GM12872 (cell line): ENCODE results near the gene ZSWIM7.

Experiments used
- TF ChIP-seq, protein P1 (sequence below): IDR thresholded peaks from 3 replicates; pipeline ENCODE4 v1.5.1; 2011; ENCODE audit warnings: low read depth, mild to moderate bottlenecking, low read length, moderate library complexity; ENCODE audit not compliant: insufficient read depth

ZSWIM7 gene

GRCh38 chr17:15999141-15999973 is at the start of gene ZSWIM7, which contains the start of gene TTC19:
Gene ZSWIM7 (minus strand): TSS chr17:15999704. CDS start chr17:15999594, 110 bp downstream.
Gene TTC19 (plus strand): TSS chr17:15999824. CDS start chr17:15999849, 25 bp downstream.
- TF ChIP-seq, protein P1, sequence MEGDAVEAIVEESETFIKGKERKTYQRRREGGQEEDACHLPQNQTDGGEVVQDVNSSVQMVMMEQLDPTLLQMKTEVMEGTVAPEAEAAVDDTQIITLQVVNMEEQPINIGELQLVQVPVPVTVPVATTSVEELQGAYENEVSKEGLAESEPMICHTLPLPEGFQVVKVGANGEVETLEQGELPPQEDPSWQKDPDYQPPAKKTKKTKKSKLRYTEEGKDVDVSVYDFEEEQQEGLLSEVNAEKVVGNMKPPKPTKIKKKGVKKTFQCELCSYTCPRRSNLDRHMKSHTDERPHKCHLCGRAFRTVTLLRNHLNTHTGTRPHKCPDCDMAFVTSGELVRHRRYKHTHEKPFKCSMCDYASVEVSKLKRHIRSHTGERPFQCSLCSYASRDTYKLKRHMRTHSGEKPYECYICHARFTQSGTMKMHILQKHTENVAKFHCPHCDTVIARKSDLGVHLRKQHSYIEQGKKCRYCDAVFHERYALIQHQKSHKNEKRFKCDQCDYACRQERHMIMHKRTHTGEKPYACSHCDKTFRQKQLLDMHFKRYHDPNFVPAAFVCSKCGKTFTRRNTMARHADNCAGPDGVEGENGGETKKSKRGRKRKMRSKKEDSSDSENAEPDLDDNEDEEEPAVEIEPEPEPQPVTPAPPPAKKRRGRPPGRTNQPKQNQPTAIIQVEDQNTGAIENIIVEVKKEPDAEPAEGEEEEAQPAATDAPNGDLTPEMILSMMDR: no peak

DNA sequence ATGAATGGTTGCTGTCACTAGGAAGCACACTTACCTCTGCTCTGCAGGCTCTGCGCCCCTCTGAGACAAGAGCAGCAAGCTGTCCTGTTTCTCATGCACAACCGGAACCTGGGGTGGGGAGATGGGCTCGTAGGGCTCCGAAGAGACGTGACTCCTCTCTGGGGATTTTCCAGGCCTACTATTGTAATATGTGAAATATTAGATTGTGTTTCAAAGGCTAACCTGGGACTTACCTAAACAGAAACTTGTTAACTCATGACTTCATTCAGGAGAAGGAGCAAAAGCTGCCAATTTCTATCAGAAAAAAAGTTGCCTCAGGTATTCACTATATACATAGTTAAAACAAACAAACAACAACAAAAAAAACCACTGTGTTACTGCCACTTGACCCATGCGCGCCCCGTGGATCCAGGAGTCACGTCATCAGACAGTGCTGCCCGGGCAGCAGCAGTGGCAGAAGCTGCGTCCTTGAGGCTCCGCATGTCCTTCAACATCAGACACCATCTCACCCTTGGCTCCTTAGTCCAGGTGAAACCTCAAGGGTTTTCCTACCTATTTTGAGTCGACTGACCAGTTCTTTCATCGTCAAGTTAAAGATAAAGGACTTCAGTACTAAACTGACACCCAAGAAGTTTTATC is 49.4 kb upstream of the ZSWIM7 start:
- TF ChIP-seq, protein P1: no peak

DNA sequence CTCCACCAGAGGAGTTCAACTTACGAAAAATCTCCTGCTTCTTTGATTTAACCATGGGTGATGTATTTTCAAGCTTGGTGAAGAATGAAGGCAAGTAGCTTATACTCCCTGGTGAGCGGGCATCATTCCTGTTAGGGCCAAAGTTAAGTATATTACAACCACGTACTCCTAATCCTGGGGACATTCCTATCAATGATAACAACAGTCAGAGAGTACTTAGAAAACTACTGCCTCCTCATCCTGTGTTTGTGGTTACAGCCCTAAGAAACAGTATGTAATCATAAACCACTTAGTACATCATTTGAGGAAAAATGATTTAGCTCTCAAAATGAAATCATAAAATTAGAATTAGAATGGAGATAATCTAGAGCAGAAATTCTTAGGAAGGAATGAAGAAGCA is 47.5 kb upstream of the ZSWIM7 start:
- TF ChIP-seq, protein P1: no peak

DNA sequence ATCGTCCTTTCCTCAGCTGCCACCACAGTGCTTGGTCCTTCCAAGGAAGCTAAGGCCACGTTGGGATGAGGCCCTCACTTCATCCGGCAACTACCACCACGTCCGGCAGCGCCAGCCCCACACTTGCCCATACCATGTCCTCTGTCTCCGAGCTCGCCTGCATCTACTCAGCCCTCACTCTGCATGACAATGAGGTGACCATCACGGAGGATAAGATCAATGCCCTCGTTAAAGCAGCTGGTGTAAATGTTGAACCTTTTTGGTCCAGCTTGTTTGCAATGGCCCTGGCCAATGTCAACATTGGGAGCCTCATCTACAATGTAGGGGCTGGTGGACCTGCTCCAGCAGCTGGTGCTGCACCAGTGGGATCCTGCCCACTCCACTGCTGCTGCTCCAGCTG is 45.0 kb upstream of the ZSWIM7 start:
- TF ChIP-seq, protein P1: no peak

DNA sequence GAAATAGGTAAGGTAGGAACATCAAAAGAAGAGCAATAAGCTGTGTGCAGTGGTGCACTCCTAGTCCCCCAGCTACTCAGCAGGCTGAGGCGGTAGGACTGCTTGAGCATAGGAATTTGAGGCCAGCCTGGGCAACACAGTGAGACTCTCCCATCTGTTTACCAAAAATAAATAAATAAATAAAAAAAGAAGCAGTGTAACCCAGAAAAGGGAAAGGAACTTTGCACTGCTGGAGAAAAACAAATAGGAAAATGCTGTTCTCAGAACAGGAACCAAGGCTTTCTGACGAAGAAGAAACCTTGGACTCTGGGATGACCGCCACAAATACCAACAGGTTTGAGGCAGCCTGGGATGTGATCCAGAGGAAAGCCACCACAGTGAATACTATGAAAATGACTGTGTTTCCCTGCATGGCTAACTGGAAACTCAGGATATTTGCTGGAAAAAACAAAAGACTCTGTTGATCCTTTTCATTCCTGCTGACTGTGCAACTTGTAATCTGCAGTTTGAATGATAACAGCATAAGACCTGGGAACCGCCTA is 41.3 kb upstream of the ZSWIM7 start:
- TF ChIP-seq, protein P1: no peak

GRCh38 chr17:16037636-16038035 is 38.1 kb upstream of the ZSWIM7 start:
- TF ChIP-seq, protein P1: no peak

DNA sequence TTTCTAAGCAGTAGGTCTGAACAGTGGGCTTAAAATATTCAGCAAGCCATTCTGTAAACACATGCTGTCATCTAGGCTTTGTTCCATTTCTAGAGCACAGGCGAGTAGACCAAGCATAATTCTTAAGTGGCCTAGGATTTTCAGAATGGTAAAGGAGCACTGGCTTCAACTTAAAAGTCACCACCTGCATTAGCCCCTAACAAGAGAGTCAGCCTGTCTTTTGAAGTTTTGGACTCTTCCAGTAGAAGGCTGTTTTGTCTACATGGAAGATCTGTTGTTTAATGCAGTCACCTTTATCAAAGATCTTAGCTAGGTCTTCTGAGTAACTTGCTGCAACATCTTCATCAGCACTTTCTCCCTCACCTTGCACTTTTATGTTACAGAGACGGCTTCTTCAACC is 36.8 kb upstream of the ZSWIM7 start:
- TF ChIP-seq, protein P1: no peak
